ENCODE data around the gene CNIH3. TPM values are rescaled to one million over a fixed set of nuclear protein-coding genes. Genes with fewer than 3 reads are reported as not detected.

The CNIH3 gene
- total and polyA plus RNA-seq, 5 donors from 2014 or later: 1.4 to 2.6 (median 1.9) TPM

DNA sequence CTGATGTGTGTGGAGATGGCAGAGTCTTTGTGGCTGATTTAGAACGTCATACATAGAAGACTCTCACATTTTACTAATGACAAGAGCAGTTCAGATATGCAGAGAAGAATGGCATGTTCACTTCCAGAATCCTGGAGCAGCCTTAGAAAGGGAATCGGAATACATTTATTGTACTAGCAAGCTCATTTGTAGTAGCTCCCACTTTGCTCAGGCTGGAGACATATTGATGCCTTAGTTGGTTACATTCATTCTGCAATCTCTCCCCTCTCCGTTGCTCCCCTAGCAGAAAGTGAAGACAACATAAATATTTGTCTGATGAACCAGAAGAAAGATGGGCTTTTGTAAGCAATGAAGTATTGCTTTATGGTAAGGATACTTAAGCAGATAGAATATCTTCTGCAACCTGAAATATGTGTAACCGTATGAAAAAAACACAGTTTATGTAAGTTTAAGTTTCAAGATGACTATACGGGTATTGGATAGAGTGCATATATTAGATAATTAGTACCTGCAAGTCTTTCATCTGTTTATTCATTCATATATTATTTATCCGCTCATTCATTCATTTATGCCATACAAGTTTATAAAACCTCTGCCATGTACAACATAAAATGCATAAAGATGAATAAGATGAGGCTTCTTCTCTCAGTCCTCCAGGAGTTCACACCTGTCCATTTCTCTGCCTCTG lies 135.7 kb downstream of the CNIH3 start:
- Histone ChIP-seq H3K27ac (ENCODE audit: insufficient read depth, low read length, poor library complexity, severe bottlenecking) (no peak overlapping the region), H3K27me3 (ENCODE audit: control insufficient read depth, insufficient read depth, low read length) (no peaks in the 10 kb centered on the region), H3K36me3 (ENCODE audit: control insufficient read depth, insufficient read depth, low read length) (no peaks in the 10 kb centered on the region), H3K4me3 (ENCODE audit: low read depth, low read length) (no peak overlapping the region), H3K9me3 (ENCODE audit: control insufficient read depth in 2 of 2, low read length in 2 of 2) (no peaks in the 10 kb centered on the region), H3K4me1 (ENCODE audit: control insufficient read depth, insufficient read depth, low read length, poor library complexity, severe bottlenecking) (no peaks in the 10 kb centered on the region)
- peaks cover 7% of the 10 kb centered on the region for H3K27me3 Mint-ChIP-seq
- peaks cover 0 to 2% (median 0%) of the 10 kb centered on the region in 7 donors for H3K9me3 Mint-ChIP-seq
- no peak overlapping the region for H3K4me3 Mint-ChIP-seq
- DNase-seq (no peak), ATAC-seq (ENCODE audit: low read depth in 2 of 2) (no peak)
- peak overlapping the region in 1 of 3 donors; percentile 20 for H3K27ac Mint-ChIP-seq
- no peaks in the 10 kb centered on the region for H3K36me3 Mint-ChIP-seq
- peaks cover 0 to 6% (median 1%) of the 10 kb centered on the region in 4 donors for H3K4me1 Mint-ChIP-seq

DNA sequence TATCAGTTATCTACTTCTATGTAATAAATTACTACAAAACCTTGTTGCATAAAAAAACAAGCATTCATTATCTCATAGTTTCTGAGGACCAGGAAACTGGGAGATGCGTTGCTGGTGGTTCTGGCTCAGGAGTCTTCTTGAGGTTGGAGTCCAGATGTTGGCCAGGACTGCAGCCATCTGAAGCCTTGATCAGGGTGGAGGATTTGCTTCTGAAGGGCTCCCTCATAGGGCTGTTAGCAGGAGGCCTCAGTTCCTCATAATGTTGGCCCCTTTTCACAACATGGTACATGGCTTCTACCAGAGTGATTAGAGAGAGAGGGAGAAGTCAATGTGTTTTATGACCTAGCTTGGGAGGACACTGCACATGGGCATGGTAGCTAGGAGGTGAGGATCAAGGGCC lies 137.4 kb downstream of the CNIH3 start:
- no peaks in the 10 kb centered on the region for H3K36me3 ChIP-seq (ENCODE audit: control insufficient read depth, insufficient read depth, low read length)
- no peaks in the 10 kb centered on the region for H3K9me3 ChIP-seq (ENCODE audit: control insufficient read depth in 2 of 2, low read length in 2 of 2)
- no peak overlapping the region for H3K4me3 Mint-ChIP-seq
- H3K27me3 Mint-ChIP-seq: peaks cover 4% of the 10 kb centered on the region
- H3K9me3 Mint-ChIP-seq: peaks cover 0 to 2% (median under 1%) of the 10 kb centered on the region in 7 donors
- ATAC-seq (ENCODE audit: low read depth in 2 of 2) (no peak), DNase-seq (no peak)
- no peaks in the 10 kb centered on the region for H3K36me3 Mint-ChIP-seq
- no peak overlapping the region for H3K27ac Mint-ChIP-seq
- no peak overlapping the region for H3K27ac ChIP-seq (ENCODE audit: insufficient read depth, low read length, poor library complexity, severe bottlenecking)
- no peak overlapping the region for H3K4me3 ChIP-seq (ENCODE audit: low read depth, low read length)
- H3K27me3 ChIP-seq (ENCODE audit: control insufficient read depth, insufficient read depth, low read length): no peaks in the 10 kb centered on the region
- peaks cover 0 to 6% (median 1%) of the 10 kb centered on the region in 4 donors for H3K4me1 Mint-ChIP-seq
- no peaks in the 10 kb centered on the region for H3K4me1 ChIP-seq (ENCODE audit: control insufficient read depth, insufficient read depth, low read length, poor library complexity, severe bottlenecking)

GRCh38 chr1:224755586-224755985 lies 139.5 kb downstream of the CNIH3 start:
- Histone ChIP-seq H3K4me1 (ENCODE audit: control insufficient read depth, insufficient read depth, low read length, poor library complexity, severe bottlenecking) (no peaks in the 10 kb centered on the region), H3K27ac (ENCODE audit: insufficient read depth, low read length, poor library complexity, severe bottlenecking) (no peak overlapping the region), H3K27me3 (ENCODE audit: control insufficient read depth, insufficient read depth, low read length) (no peaks in the 10 kb centered on the region), H3K9me3 (ENCODE audit: control insufficient read depth in 2 of 2, low read length in 2 of 2) (peaks cover 0 to 11% of the 10 kb centered on the region in 2 experiments), H3K36me3 (ENCODE audit: control insufficient read depth, insufficient read depth, low read length) (no peaks in the 10 kb centered on the region), H3K4me3 (ENCODE audit: low read depth, low read length) (no peak overlapping the region)
- no peak overlapping the region for H3K27ac Mint-ChIP-seq
- peaks cover 0 to 6% (median 0%) of the 10 kb centered on the region in 4 donors for H3K4me1 Mint-ChIP-seq
- no peak overlapping the region for H3K4me3 Mint-ChIP-seq
- H3K36me3 Mint-ChIP-seq: no peaks in the 10 kb centered on the region
- peaks cover 0 to 15% (median 3%) of the 10 kb centered on the region in 7 donors for H3K9me3 Mint-ChIP-seq
- DNase-seq: no peak
- ATAC-seq (ENCODE audit: low read depth in 2 of 2): no peak
- peaks cover 4% of the 10 kb centered on the region for H3K27me3 Mint-ChIP-seq

DNA sequence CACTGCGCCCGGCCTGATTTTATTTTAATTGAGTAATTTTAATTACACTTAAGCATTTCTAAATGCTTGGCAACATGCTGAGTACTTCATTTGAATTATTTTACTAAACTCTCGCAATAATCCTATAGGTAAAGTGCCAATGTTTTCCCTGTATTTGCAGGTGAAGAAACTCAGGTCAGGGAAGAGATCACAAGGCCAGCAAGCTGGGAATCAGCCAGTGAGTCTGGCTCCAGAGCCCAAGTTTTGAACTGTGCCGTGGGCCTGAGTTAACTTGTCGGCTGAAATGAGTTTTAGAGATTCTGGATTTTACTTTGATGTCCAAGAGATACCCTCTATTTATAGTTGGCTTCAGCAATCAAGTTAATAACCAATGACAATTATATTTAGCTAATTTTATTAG lies 141.4 kb downstream of the CNIH3 start:
- Histone ChIP-seq H3K27ac (ENCODE audit: insufficient read depth, low read length, poor library complexity, severe bottlenecking) (no peak overlapping the region), H3K36me3 (ENCODE audit: control insufficient read depth, insufficient read depth, low read length) (no peaks in the 10 kb centered on the region), H3K4me3 (ENCODE audit: low read depth, low read length) (no peak overlapping the region), H3K9me3 (ENCODE audit: control insufficient read depth in 2 of 2, low read length in 2 of 2) (peaks cover 0 to 11% of the 10 kb centered on the region in 2 experiments), H3K27me3 (ENCODE audit: control insufficient read depth, insufficient read depth, low read length) (no peaks in the 10 kb centered on the region), H3K4me1 (ENCODE audit: control insufficient read depth, insufficient read depth, low read length, poor library complexity, severe bottlenecking) (no peaks in the 10 kb centered on the region)
- Mint-ChIP-seq H3K36me3 (no peaks in the 10 kb centered on the region), H3K4me3 (no peak overlapping the region), H3K9me3 (peaks cover 0 to 15% (median 3%) of the 10 kb centered on the region in 7 donors), H3K4me1 (no peaks in the 10 kb centered on the region), H3K27ac (no peak overlapping the region), H3K27me3 (peaks cover 4% of the 10 kb centered on the region)
- ATAC-seq (ENCODE audit: low read depth in 2 of 2) (no peak), DNase-seq (no peak)

DNA sequence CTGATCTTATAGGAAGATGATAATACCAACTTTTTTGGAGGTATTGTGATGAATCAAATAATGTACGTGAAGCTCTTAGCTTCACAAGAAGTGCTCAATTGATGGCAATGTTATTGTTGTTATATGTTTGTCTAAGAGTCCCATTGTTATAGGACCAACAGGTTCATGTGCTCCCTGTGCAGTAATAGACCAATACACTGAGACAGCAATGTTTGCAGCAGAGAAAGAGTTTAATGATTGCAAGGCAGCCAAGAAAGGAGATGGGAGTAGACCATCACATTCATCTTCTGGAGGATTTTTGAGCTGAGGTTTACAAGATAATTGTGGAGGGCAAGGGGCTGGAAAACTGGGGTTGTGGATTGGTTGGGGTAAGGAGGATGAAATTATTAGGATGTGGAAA lies 143.0 kb downstream of the CNIH3 start:
- H3K27ac ChIP-seq (ENCODE audit: insufficient read depth, low read length, poor library complexity, severe bottlenecking): no peak overlapping the region
- H3K4me3 ChIP-seq (ENCODE audit: low read depth, low read length): no peak overlapping the region
- Mint-ChIP-seq H3K4me1 (no peaks in the 10 kb centered on the region), H3K27me3 (no peaks in the 10 kb centered on the region), H3K36me3 (no peaks in the 10 kb centered on the region), H3K4me3 (no peak overlapping the region), H3K9me3 (peaks cover 0 to 15% (median 3%) of the 10 kb centered on the region in 7 donors), H3K27ac (no peak overlapping the region)
- no peak for ATAC-seq (ENCODE audit: low read depth in 2 of 2)
- H3K27me3 ChIP-seq (ENCODE audit: control insufficient read depth, insufficient read depth, low read length): no peaks in the 10 kb centered on the region
- DNase-seq: no peak
- H3K36me3 ChIP-seq (ENCODE audit: control insufficient read depth, insufficient read depth, low read length): no peaks in the 10 kb centered on the region
- H3K4me1 ChIP-seq (ENCODE audit: control insufficient read depth, insufficient read depth, low read length, poor library complexity, severe bottlenecking): no peaks in the 10 kb centered on the region
- peaks cover 0 to 11% of the 10 kb centered on the region in 2 experiments for H3K9me3 ChIP-seq (ENCODE audit: control insufficient read depth in 2 of 2, low read length in 2 of 2)

DNA sequence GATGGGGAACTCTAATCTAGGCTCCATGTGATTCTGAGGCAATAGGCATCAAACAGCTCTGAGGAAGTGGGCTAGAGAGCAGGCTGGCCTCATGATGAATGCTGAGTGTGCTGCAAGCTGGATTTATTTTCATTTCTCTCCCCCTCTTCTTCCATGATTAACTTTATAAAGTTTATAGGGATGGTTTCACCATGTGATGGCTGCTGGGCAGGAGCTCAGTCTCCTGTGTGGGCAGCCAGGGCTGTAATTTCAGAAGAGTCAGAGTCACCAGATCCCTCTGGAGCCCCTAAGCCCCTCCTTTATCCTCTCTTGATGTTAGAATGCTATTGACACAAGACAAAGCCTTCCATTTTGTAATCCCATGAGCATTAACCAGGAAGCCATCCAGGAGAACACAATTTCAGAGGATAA lies 143.6 kb downstream of the CNIH3 start:
- Mint-ChIP-seq H3K36me3 (no peaks in the 10 kb centered on the region), H3K4me1 (no peaks in the 10 kb centered on the region), H3K27ac (no peak overlapping the region), H3K9me3 (peaks cover 0 to 15% (median 3%) of the 10 kb centered on the region in 7 donors), H3K27me3 (no peaks in the 10 kb centered on the region), H3K4me3 (no peak overlapping the region)
- H3K4me1 ChIP-seq (ENCODE audit: control insufficient read depth, insufficient read depth, low read length, poor library complexity, severe bottlenecking): no peaks in the 10 kb centered on the region
- no peak for DNase-seq
- no peaks in the 10 kb centered on the region for H3K27me3 ChIP-seq (ENCODE audit: control insufficient read depth, insufficient read depth, low read length)
- H3K27ac ChIP-seq (ENCODE audit: insufficient read depth, low read length, poor library complexity, severe bottlenecking): no peak overlapping the region
- no peak for ATAC-seq (ENCODE audit: low read depth in 2 of 2)
- no peaks in the 10 kb centered on the region for H3K36me3 ChIP-seq (ENCODE audit: control insufficient read depth, insufficient read depth, low read length)
- H3K4me3 ChIP-seq (ENCODE audit: low read depth, low read length): no peak overlapping the region
- peaks cover 0 to 11% of the 10 kb centered on the region in 2 experiments for H3K9me3 ChIP-seq (ENCODE audit: control insufficient read depth in 2 of 2, low read length in 2 of 2)

DNA sequence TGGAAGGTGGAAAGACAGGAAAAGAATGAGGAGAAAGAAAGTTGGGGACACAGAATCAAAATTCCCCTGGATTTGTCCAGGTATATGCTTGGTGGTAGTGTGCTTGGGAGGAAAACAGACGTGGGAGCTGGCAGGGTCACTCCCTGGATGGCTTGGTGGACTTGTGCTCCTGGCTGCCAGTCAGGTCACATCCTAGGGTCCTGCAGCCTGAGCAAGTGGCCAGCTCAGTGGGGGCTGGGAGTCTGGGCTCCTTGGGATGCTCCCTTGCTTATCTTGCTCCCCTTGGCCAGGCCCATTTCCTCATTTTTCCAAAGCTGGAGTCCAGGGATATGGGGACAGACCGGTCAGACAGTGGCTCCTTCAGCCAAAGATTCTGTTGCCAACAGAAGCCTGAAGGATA lies 144.0 kb downstream of the CNIH3 start:
- Histone ChIP-seq H3K27me3 (ENCODE audit: control insufficient read depth, insufficient read depth, low read length) (no peaks in the 10 kb centered on the region), H3K9me3 (ENCODE audit: control insufficient read depth in 2 of 2, low read length in 2 of 2) (peaks cover 0 to 11% of the 10 kb centered on the region in 2 experiments), H3K27ac (ENCODE audit: insufficient read depth, low read length, poor library complexity, severe bottlenecking) (no peak overlapping the region), H3K36me3 (ENCODE audit: control insufficient read depth, insufficient read depth, low read length) (no peaks in the 10 kb centered on the region), H3K4me1 (ENCODE audit: control insufficient read depth, insufficient read depth, low read length, poor library complexity, severe bottlenecking) (no peaks in the 10 kb centered on the region), H3K4me3 (ENCODE audit: low read depth, low read length) (no peak overlapping the region)
- H3K27ac Mint-ChIP-seq: no peak overlapping the region
- H3K4me3 Mint-ChIP-seq: no peak overlapping the region
- H3K4me1 Mint-ChIP-seq: no peaks in the 10 kb centered on the region
- peaks cover 0 to 15% (median 3%) of the 10 kb centered on the region in 7 donors for H3K9me3 Mint-ChIP-seq
- no peaks in the 10 kb centered on the region for H3K36me3 Mint-ChIP-seq
- H3K27me3 Mint-ChIP-seq: no peaks in the 10 kb centered on the region
- ATAC-seq (ENCODE audit: low read depth in 2 of 2) (no peak), DNase-seq (no peak)

- Mint-ChIP-seq H3K4me1 (no peaks in the 10 kb centered on the region), H3K9me3 (peaks cover 0 to 15% (median 3%) of the 10 kb centered on the region in 7 donors), H3K36me3 (no peaks in the 10 kb centered on the region), H3K27me3 (no peaks in the 10 kb centered on the region), H3K4me3 (no peak overlapping the region), H3K27ac (no peak overlapping the region)
- H3K27ac ChIP-seq (ENCODE audit: insufficient read depth, low read length, poor library complexity, severe bottlenecking): no peak overlapping the region
- DNase-seq (no peak), ATAC-seq (ENCODE audit: low read depth in 2 of 2) (no peak)
- H3K9me3 ChIP-seq (ENCODE audit: control insufficient read depth in 2 of 2, low read length in 2 of 2): peaks cover 0 to 11% of the 10 kb centered on the region in 2 experiments
- H3K4me1 ChIP-seq (ENCODE audit: control insufficient read depth, insufficient read depth, low read length, poor library complexity, severe bottlenecking): no peaks in the 10 kb centered on the region
- no peaks in the 10 kb centered on the region for H3K27me3 ChIP-seq (ENCODE audit: control insufficient read depth, insufficient read depth, low read length)
- no peaks in the 10 kb centered on the region for H3K36me3 ChIP-seq (ENCODE audit: control insufficient read depth, insufficient read depth, low read length)
- no peak overlapping the region for H3K4me3 ChIP-seq (ENCODE audit: low read depth, low read length)
Measured at GRCh38 chr1:224761245-224761644, 145.1 kb downstream of the CNIH3 start.
